ENCODE data around the gene PDLIM3.

The PDLIM3 gene

DNA sequence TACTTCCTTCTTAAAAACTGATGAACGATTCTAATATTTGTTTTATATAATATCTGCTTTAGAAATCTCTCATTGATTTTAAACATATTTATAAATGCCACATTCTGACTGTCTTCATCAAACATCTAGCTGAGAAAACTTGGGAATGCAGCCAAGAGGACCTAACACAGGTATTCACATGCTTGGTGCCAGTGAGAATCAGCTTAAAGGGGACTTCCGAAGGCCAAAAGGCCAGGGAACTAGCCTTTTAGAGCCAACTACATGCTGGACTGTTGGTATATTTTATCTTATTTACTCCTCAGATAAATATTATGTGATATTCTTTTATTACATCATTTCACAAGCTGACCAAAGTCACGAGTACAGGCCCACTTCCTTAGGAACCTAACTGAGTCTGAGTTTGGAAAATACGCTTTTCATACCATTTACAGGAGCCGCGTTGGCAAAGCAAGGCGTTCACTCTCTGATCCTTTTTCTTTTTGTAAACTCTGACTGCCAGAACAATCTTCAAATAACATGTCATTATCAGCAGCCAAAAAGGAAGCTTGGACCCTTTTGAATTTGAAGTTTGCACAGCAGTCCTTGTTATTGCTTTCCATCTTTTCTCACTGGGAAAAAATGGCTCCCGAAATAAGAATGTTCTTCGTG lies 41.1 kb upstream of the PDLIM3 start:
- Histone ChIP-seq H4K20me1 (ENCODE audit: control insufficient read depth, insufficient read depth, low read depth, low read length) (no peaks in the 10 kb centered on the region), H3K79me2 (ENCODE audit: control insufficient read depth, low read length) (no peaks in the 10 kb centered on the region), H3F3A (ENCODE audit: control insufficient read depth, insufficient read depth) (no peaks in the 10 kb centered on the region), H3K27ac (ENCODE audit: low read depth, low read length) (no peak overlapping the region), H3K4me1 (ENCODE audit: control insufficient read depth, low read length) (no peaks in the 10 kb centered on the region), H3K27me3 (ENCODE audit: control insufficient read depth, low read length) (no peaks in the 10 kb centered on the region), H3K9me2 (replicated peaks; ENCODE audit: control insufficient read depth, low read length) (no peaks in the 10 kb centered on the region), H3K4me2 (ENCODE audit: low read length) (no peak overlapping the region), H3K36me3 (ENCODE audit: control insufficient read depth, low read length) (no peaks in the 10 kb centered on the region), H3K4me3 (ENCODE audit: low read length) (no peak overlapping the region), H3K9me3 (ENCODE audit: control insufficient read depth, insufficient read depth, low read length) (no peaks in the 10 kb centered on the region)
- TF ChIP-seq CTCF (IDR thresholded peaks at IDR 0.05; ENCODE audit: low read depth, low read length, poor library complexity, severe bottlenecking) (no peak), EZH2phosphoT487 (IDR thresholded peaks at IDR 0.05; ENCODE audit: borderline replicate concordance, low read length) (no peak)

- no peak overlapping the region for H3K4me3 ChIP-seq (ENCODE audit: low read length)
- H3F3A ChIP-seq (ENCODE audit: control insufficient read depth, insufficient read depth), result no peaks in the 10 kb centered on the region
- no peaks in the 10 kb centered on the region for H3K9me3 ChIP-seq (ENCODE audit: control insufficient read depth, insufficient read depth, low read length)
- H3K4me2 ChIP-seq (ENCODE audit: low read length), result no peak overlapping the region
- TF ChIP-seq EZH2phosphoT487 (IDR thresholded peaks at IDR 0.05; ENCODE audit: borderline replicate concordance, low read length), result no peak
- TF ChIP-seq CTCF (IDR thresholded peaks at IDR 0.05; ENCODE audit: low read depth, low read length, poor library complexity, severe bottlenecking), result no peak
- H3K4me1 ChIP-seq (ENCODE audit: control insufficient read depth, low read length), result no peaks in the 10 kb centered on the region
- H3K9me2 ChIP-seq (replicated peaks; ENCODE audit: control insufficient read depth, low read length), result no peaks in the 10 kb centered on the region
- no peaks in the 10 kb centered on the region for H3K79me2 ChIP-seq (ENCODE audit: control insufficient read depth, low read length)
- no peak overlapping the region for H3K27ac ChIP-seq (ENCODE audit: low read depth, low read length)
- no peaks in the 10 kb centered on the region for H3K27me3 ChIP-seq (ENCODE audit: control insufficient read depth, low read length)
- no peaks in the 10 kb centered on the region for H3K36me3 ChIP-seq (ENCODE audit: control insufficient read depth, low read length)
- no peaks in the 10 kb centered on the region for H4K20me1 ChIP-seq (ENCODE audit: control insufficient read depth, insufficient read depth, low read depth, low read length)
Observed at GRCh38 chr4:185573651-185574199, 38.4 kb upstream of the PDLIM3 start.

DNA sequence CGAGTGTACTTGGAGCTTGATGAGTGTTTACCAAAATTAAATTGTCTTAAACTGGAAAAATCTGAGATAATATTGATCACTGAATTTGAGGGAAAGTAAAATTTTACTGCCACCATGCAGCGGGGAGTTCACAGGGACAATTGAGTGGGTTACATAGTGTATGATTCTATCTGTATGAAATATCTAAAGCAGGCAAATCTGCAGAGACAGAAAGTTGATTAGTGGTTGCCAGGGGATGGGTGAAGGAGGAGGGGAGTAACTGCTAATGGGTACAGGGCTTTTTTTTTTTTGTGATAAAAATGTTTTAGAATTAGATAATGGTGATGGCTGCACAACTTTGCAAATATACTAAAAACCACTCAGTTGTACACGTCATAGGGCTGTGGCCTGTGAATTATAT lies 35.4 kb upstream of the PDLIM3 start:
- H3F3A ChIP-seq (ENCODE audit: control insufficient read depth, insufficient read depth), result no peaks in the 10 kb centered on the region
- no peaks in the 10 kb centered on the region for H3K9me2 ChIP-seq (replicated peaks; ENCODE audit: control insufficient read depth, low read length)
- H3K4me3 ChIP-seq (ENCODE audit: low read length), result no peak overlapping the region
- no peaks in the 10 kb centered on the region for H3K9me3 ChIP-seq (ENCODE audit: control insufficient read depth, insufficient read depth, low read length)
- no peak overlapping the region for H3K4me2 ChIP-seq (ENCODE audit: low read length)
- no peaks in the 10 kb centered on the region for H3K36me3 ChIP-seq (ENCODE audit: control insufficient read depth, low read length)
- H3K79me2 ChIP-seq (ENCODE audit: control insufficient read depth, low read length), result no peaks in the 10 kb centered on the region
- H3K27ac ChIP-seq (ENCODE audit: low read depth, low read length), result no peak overlapping the region
- no peaks in the 10 kb centered on the region for H4K20me1 ChIP-seq (ENCODE audit: control insufficient read depth, insufficient read depth, low read depth, low read length)
- TF ChIP-seq CTCF (IDR thresholded peaks at IDR 0.05; ENCODE audit: low read depth, low read length, poor library complexity, severe bottlenecking) (no peak), EZH2phosphoT487 (IDR thresholded peaks at IDR 0.05; ENCODE audit: borderline replicate concordance, low read length) (no peak)
- H3K27me3 ChIP-seq (ENCODE audit: control insufficient read depth, low read length), result no peaks in the 10 kb centered on the region
- H3K4me1 ChIP-seq (ENCODE audit: control insufficient read depth, low read length), result no peaks in the 10 kb centered on the region

Data from DOHH2 (cell line).